ENCODE data around the gene SRGAP1.

SRGAP1 gene

GRCh38 chr12:64083285-64084210, 239.0 kb downstream of the SRGAP1 start:
- Histone ChIP-seq H3K27me3 (ENCODE audit: insufficient read depth, poor library complexity, severe bottlenecking) (no peaks in the 10 kb centered on the region), H3K4me3 (replicated peaks; ENCODE audit: insufficient read depth, low read length) (no peak overlapping the region), H3K27ac (replicated peaks) (no peak overlapping the region)
- DNase-seq (ENCODE audit: low read depth in 1 of 2, low spot score in 1 of 2): no peak
- TF ChIP-seq REST (IDR thresholded peaks at IDR 0.05; ENCODE audit: insufficient replicate concordance, low read depth) (no peak), POLR2AphosphoS5 (IDR thresholded peaks at IDR 0.05; ENCODE audit: low read depth) (no peak), SPI1 (IDR thresholded peaks at IDR 0.05; ENCODE audit: borderline replicate concordance, low read depth) (no peak), CTCF (IDR thresholded peaks at IDR 0.05; ENCODE audit: insufficient read depth, low read length) (no peak), GABPA (IDR thresholded peaks at IDR 0.05; ENCODE audit: low read depth) (no peak)

- no peak overlapping the region for H3K4me3 ChIP-seq (replicated peaks; ENCODE audit: insufficient read depth, low read length)
- no peaks in the 10 kb centered on the region for H3K27me3 ChIP-seq (ENCODE audit: insufficient read depth, poor library complexity, severe bottlenecking)
- DNase-seq (ENCODE audit: low read depth in 1 of 2, low spot score in 1 of 2): no peak
- TF ChIP-seq POLR2AphosphoS5 (IDR thresholded peaks at IDR 0.05; ENCODE audit: low read depth) (no peak), CTCF (IDR thresholded peaks at IDR 0.05; ENCODE audit: insufficient read depth, low read length) (no peak), REST (IDR thresholded peaks at IDR 0.05; ENCODE audit: insufficient replicate concordance, low read depth) (no peak), SPI1 (IDR thresholded peaks at IDR 0.05; ENCODE audit: borderline replicate concordance, low read depth) (no peak), GABPA (IDR thresholded peaks at IDR 0.05; ENCODE audit: low read depth) (no peak)
- no peak overlapping the region for H3K27ac ChIP-seq (replicated peaks)
These were observed 240.7 kb downstream of the SRGAP1 start for GRCh38 chr12:64085154-64085553.

- no peak for DNase-seq (ENCODE audit: low read depth in 1 of 2, low spot score in 1 of 2)
- no peak overlapping the region for H3K27ac ChIP-seq (replicated peaks)
- no peak overlapping the region for H3K4me3 ChIP-seq (replicated peaks; ENCODE audit: insufficient read depth, low read length)
- H3K27me3 ChIP-seq (ENCODE audit: insufficient read depth, poor library complexity, severe bottlenecking): no peaks in the 10 kb centered on the region
- TF ChIP-seq SPI1 (IDR thresholded peaks at IDR 0.05; ENCODE audit: borderline replicate concordance, low read depth) (no peak), GABPA (IDR thresholded peaks at IDR 0.05; ENCODE audit: low read depth) (no peak), REST (IDR thresholded peaks at IDR 0.05; ENCODE audit: insufficient replicate concordance, low read depth) (no peak), CTCF (IDR thresholded peaks at IDR 0.05; ENCODE audit: insufficient read depth, low read length) (no peak), POLR2AphosphoS5 (IDR thresholded peaks at IDR 0.05; ENCODE audit: low read depth) (no peak)
These were observed 241.5 kb downstream of the SRGAP1 start for GRCh38 chr12:64085996-64086395.

Data from HL-60 (cell line).